ENCODE measurements around the gene EDEM3. TPM values are rescaled to one million over a fixed set of nuclear protein-coding genes. Genes with fewer than 3 reads are reported as not detected.

Gene EDEM3, protein sequence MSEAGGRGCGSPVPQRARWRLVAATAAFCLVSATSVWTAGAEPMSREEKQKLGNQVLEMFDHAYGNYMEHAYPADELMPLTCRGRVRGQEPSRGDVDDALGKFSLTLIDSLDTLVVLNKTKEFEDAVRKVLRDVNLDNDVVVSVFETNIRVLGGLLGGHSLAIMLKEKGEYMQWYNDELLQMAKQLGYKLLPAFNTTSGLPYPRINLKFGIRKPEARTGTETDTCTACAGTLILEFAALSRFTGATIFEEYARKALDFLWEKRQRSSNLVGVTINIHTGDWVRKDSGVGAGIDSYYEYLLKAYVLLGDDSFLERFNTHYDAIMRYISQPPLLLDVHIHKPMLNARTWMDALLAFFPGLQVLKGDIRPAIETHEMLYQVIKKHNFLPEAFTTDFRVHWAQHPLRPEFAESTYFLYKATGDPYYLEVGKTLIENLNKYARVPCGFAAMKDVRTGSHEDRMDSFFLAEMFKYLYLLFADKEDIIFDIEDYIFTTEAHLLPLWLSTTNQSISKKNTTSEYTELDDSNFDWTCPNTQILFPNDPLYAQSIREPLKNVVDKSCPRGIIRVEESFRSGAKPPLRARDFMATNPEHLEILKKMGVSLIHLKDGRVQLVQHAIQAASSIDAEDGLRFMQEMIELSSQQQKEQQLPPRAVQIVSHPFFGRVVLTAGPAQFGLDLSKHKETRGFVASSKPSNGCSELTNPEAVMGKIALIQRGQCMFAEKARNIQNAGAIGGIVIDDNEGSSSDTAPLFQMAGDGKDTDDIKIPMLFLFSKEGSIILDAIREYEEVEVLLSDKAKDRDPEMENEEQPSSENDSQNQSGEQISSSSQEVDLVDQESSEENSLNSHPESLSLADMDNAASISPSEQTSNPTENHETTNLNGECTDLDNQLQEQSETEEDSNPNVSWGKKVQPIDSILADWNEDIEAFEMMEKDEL
- total RNA-seq (2022; extraction: Qiagen RNA extraction), result 6.5 to 9.0 TPM (median 7.2 TPM) in 5 replicates

DNA sequence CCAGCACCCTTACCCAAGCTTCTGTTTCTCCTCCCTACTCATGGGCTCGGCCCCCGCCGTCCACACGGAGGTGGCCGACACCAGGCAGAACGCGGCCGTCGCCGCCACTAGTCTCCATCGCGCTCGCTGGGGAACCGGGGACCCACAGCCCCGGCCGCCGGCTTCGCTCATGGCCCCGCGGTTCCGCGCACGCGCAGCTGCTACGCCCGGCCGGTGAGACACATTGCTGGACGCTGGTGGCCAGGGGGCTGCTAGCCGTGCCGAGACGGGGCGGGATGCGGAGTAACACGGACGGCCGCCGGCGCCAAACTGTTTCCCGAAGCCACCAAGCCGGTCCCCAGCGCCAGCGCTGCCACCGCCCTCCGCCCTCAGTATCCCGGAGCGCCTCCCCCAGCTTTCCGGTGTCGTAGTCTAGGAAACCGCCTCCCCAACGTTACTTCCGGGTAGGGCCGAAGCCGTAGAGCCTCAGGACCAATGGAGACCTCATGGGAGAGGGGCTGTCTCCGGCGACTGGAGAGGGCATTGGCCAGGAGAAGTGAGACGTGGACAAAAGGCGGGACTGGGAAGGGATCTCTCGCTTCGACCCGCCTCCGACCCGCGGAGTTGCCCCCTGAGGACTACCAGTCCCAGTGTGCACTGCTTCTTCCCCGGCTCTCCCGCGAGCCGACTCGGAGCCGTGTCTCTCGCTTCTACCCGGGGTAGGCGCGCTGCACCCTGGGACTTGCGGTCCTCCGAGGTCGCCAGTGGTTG, at the start of gene EDEM3:
Gene EDEM3, minus strand, starts transcription at position 383 of the 750 bp plus-strand sequence. Its CDS starts 212 bp downstream, at position 171.

Other genes with a start within 250 kb of the EDEM3 start
- gene NIBAN1, start 219.7 kb upstream of the EDEM3 start, total RNA-seq (2022; extraction: Qiagen RNA extraction), result 0.72 to 1.1 TPM (median 0.79 TPM) in 5 replicates

Measured in A549 treated with AZD2906 at 1 μM for 4 hours (cell line).